ENCODE measurements around the gene AHCY. TPM values are rescaled to one million over a fixed set of nuclear protein-coding genes. Genes with fewer than 3 reads are reported as not detected.

The AHCY gene
- total RNA-seq, 4 donors from 2014 or later = 99.0 to 146 (median 137) TPM

- H3K36me3 ChIP-seq = no peaks in the 10 kb centered on the region
- intact Hi-C loops (cut with DNase I) = no loop called here
- H3K4me3 ChIP-seq = no peak overlapping the region
- no peak for TF ChIP-seq POLR2A (IDR thresholded peaks at IDR 0.05)
- no peak for TF ChIP-seq CTCF (IDR thresholded peaks at IDR 0.05)
- H3K27me3 ChIP-seq = no peaks in the 10 kb centered on the region
- no peak overlapping the region for H3K27ac ChIP-seq
- H3K9me3 ChIP-seq = no peaks in the 10 kb centered on the region
- no peaks in the 10 kb centered on the region for H3K4me1 ChIP-seq
- 86 to 94% methylated on average over 3 of the region's 3 CpGs for WGBS, 2 donors
- no peak for DNase-seq
Observed at GRCh38 chr20:34232494-34233087, 70.6 kb downstream of the AHCY start.

- H3K4me3 ChIP-seq = no peak overlapping the region
- H3K36me3 ChIP-seq = no peaks in the 10 kb centered on the region
- no peak for DNase-seq
- H3K27me3 ChIP-seq = no peaks in the 10 kb centered on the region
- TF ChIP-seq POLR2A (IDR thresholded peaks at IDR 0.05) (no peak), CTCF (IDR thresholded peaks at IDR 0.05) (no peak)
- intact Hi-C loops (cut with DNase I) = no loop called here
- no peaks in the 10 kb centered on the region for H3K4me1 ChIP-seq
- no peak overlapping the region for H3K27ac ChIP-seq
- no peaks in the 10 kb centered on the region for H3K9me3 ChIP-seq
Observed at GRCh38 chr20:34231634-34232033, 71.5 kb downstream of the AHCY start.

Small RNA genes lying within 50 kb of the gene (small RNA-seq; reads per million reads assigned to genes)
- gene AL356299.1 = 0 reads per million in 4 donors

Other genes starting within 250 kb of the AHCY start
- gene EIF2S2, start 191.1 kb downstream of the AHCY start, total RNA-seq = 10 to 100 TPM; 39.0 to 79.3 (median 64.4) TPM
- gene ASIP, start 61.9 kb downstream of the AHCY start, total RNA-seq = not detected
- 10 to 100 TPM; 45.9 to 67.9 (median 54.5) TPM for gene ITCH, start 59.9 kb upstream of the AHCY start, total RNA-seq
- 100 to 1,000 TPM in 2 of 4 donors, 10 to 100 TPM in 2; 77.9 to 108 (median 97.2) TPM for gene DYNLRB1, start 213.1 kb upstream of the AHCY start, total RNA-seq